Endothelial cell (in vitro differentiated cells): Measurements from ENCODE around the gene ZNF865. TPM values are rescaled to one million over a fixed set of nuclear protein-coding genes. Genes with fewer than 3 reads are reported as not detected.

Source experiments
- DNase-seq: peaks from one replicate; pipeline ENCODE4 v3.0.0; 2021; ENCODE audit warnings: low spot score
- H3K27ac Mint-ChIP-seq: one replicate; pipeline ENCODE4 v1.8.0; 2021; ENCODE audit warnings: mixed read lengths, inconsistent platforms; ENCODE audit not compliant: unreplicated experiment
- H3K27me3 Mint-ChIP-seq: one replicate; pipeline ENCODE4 v1.8.0; 2021; ENCODE audit warnings: mild to moderate bottlenecking, moderate library complexity, mixed read lengths, inconsistent platforms; ENCODE audit not compliant: unreplicated experiment
- H3K36me3 Mint-ChIP-seq: one replicate; pipeline ENCODE4 v1.8.0; 2021; ENCODE audit warnings: mild to moderate bottlenecking, low read depth, mixed read lengths, inconsistent platforms; ENCODE audit not compliant: unreplicated experiment
- H3K4me1 Mint-ChIP-seq: one replicate; pipeline ENCODE4 v1.8.0; 2021; ENCODE audit warnings: mild to moderate bottlenecking, mixed read lengths, inconsistent platforms; ENCODE audit not compliant: unreplicated experiment
- H3K4me3 Mint-ChIP-seq: one replicate; pipeline ENCODE4 v1.8.0; 2021; ENCODE audit warnings: mild to moderate bottlenecking, mixed read lengths, inconsistent platforms; ENCODE audit not compliant: unreplicated experiment
- H3K9me3 Mint-ChIP-seq: one replicate; pipeline ENCODE4 v1.8.0; 2021; ENCODE audit warnings: mixed read lengths, inconsistent platforms; ENCODE audit not compliant: unreplicated experiment
- CTCF ChIP-seq: fragments of 200-600 bp; sonication (generic); IDR thresholded peaks from one replicate; pipeline ENCODE4 v1.5.0; 2021; ENCODE audit warnings: antibody characterized with exemption; ENCODE audit not compliant: unreplicated experiment
- total RNA-seq: library from RNA; stranded (reverse); fragmentation: NEBNext Ultra II Directional; extraction: Animal tissue kit (Norgen Biotek cat#: 25700); gene quantifications from one replicate; pipeline ENCODE4 v1.2.1, GENCODE V29; 2021; ENCODE audit not compliant: unreplicated experiment

Gene ZNF865
- total RNA-seq, 1 donor from 2014 or later, result 14.5 TPM

DNA sequence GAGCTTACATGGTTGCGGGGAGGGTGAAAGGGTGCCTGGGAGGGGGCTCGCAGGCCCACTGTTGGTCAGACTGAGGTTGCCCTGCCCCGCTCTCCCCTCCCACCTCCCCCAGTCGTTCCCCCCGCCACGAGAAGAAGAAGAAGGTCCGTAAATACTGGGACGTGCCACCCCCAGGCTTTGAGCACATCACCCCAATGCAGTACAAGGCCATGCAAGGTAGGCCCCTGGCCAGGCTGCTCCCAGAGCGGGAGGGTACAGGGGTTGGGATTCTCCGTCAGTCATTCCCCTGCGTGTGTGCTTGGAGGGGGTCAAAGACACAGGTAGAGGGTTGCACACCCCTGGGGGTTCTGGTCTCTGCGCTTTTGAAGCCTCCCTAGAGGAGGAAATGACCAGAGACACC lies 55.0 kb downstream of the ZNF865 start:
- Mint-ChIP-seq H3K27ac (peak overlapping the region; percentile 96), H3K9me3 (no peaks in the 10 kb centered on the region), H3K36me3 (peaks cover 54% of the 10 kb centered on the region)

DNA sequence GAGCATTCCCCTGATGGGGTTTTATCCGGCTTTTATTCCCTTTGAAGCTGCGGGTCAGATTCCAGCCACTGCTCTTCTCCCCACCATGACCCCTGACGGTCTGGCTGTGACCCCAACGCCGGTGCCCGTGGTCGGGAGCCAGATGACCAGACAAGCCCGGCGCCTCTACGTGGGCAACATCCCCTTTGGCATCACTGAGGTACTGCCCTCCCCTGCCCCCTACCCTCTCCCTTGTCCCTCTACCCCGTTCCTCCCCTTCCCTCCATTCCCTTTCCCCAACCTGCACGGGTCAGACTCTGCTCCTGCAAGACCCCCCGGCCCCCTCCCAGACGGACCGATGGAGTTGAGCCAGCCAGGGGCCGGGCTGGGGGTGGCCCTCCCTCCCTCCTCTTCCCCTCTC lies 55.5 kb downstream of the ZNF865 start:
- Mint-ChIP-seq H3K36me3 (peaks cover 51% of the 10 kb centered on the region), H3K9me3 (no peaks in the 10 kb centered on the region), H3K4me1 (peaks cover 66% of the 10 kb centered on the region), H3K27ac (no peak overlapping the region), H3K4me3 (no peak overlapping the region), H3K27me3 (peaks cover 40% of the 10 kb centered on the region)
- no peak for DNase-seq
- TF ChIP-seq CTCF, result no peak

More for the DNA sequence above, 55.0 kb downstream of the ZNF865 start:
- H3K4me3 Mint-ChIP-seq, result peak overlapping the region; percentile 83
- TF ChIP-seq CTCF, result no peak
- peaks cover 69% of the 10 kb centered on the region for H3K4me1 Mint-ChIP-seq
- peaks cover 46% of the 10 kb centered on the region for H3K27me3 Mint-ChIP-seq
- no peak for DNase-seq

- Mint-ChIP-seq H3K27ac (peak overlapping the region; percentile 77), H3K4me1 (peaks cover 58% of the 10 kb centered on the region), H3K27me3 (peaks cover 37% of the 10 kb centered on the region), H3K9me3 (no peaks in the 10 kb centered on the region), H3K4me3 (peak overlapping the region; percentile 74), H3K36me3 (peaks cover 54% of the 10 kb centered on the region)
- no peak for DNase-seq
- no peak for TF ChIP-seq CTCF
Measured at GRCh38 chr19:55661826-55662225, 56.4 kb downstream of the ZNF865 start.

DNA sequence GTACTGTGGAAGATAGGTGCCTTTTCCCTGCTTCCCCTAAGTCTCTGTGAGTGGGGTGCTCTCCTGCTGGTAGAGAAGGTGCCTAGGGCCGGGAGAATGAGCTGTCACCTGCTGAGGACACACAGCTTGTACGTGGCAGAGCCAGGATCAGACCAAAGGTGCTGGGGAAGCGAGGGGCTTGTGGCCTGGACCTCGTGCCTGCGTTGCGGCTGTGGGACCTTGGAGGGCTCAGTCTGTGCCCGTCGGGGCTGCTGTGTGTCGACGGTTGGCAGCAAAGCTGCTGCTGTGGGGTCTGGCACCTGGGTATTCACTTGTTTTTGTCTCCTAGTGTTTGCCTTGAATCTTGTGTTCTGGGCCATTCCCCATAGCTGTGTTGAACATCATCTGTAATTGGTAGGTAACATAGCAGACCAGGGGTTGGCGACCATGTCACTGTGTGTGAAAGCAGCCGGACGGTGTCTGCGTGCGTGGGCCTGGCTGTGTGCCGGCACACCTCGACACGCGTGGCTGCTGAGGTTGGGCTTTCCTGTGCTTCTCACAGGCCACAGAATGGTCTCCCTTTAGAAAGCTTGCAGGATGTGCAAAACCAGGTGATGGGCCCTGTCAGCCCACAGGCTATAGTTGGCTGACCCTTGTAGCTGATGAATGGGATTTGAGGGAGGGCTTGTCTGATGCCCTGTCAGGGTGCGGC lies 58.5 kb downstream of the ZNF865 start:
- Mint-ChIP-seq H3K36me3 (peaks cover 61% of the 10 kb centered on the region), H3K4me1 (peaks cover 41% of the 10 kb centered on the region), H3K9me3 (no peaks in the 10 kb centered on the region), H3K27me3 (peaks cover 40% of the 10 kb centered on the region), H3K4me3 (no peak overlapping the region), H3K27ac (peak overlapping the region; percentile 93)
- TF ChIP-seq CTCF, result no peak
- DNase-seq, result no peak

DNA sequence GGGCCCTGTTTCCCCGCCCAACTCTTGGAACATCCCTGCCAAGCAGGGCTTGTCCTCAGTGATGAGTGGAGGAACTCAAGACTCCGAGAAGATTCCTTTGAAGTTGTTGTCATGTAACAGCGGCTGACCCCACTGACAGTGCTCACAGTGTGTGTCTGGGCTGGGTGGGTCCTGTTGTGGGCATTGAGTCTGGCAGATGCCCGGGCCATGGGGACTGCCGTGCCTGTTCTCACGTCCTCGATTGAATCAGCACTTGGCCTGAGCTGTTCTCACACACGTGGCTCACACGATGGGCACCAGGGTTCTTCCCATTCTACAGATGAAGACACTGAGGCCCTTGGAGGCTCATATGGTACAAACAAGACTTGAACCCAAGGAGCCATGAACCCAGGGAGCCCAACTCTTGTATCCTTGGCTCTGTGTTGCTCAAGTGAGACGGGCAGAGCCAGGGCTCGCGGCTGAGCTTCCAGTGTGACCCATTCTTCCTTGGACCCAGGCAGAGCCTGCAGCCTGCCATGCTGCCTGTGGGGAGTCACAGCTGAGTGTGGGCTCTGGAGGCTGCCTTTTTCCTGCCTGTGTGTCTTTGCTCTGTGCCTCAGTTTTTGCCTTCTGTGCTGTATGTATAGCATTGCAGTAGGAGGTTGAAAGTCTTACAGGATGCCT lies 61.0 kb downstream of the ZNF865 start:
- Mint-ChIP-seq H3K9me3 (no peaks in the 10 kb centered on the region), H3K27me3 (peaks cover 40% of the 10 kb centered on the region), H3K4me1 (peaks cover 27% of the 10 kb centered on the region), H3K4me3 (no peak overlapping the region), H3K36me3 (peaks cover 68% of the 10 kb centered on the region), H3K27ac (no peak overlapping the region)
- no peak for DNase-seq
- no peak for TF ChIP-seq CTCF
